Measurements from ENCODE around the gene NCEH1.
"Not testable (repeated sequence)": the region's sequence is repeated elsewhere in the genome, so short reads cannot be mapped to it uniquely, and the experiment has no call there.

Gene NCEH1

DNA sequence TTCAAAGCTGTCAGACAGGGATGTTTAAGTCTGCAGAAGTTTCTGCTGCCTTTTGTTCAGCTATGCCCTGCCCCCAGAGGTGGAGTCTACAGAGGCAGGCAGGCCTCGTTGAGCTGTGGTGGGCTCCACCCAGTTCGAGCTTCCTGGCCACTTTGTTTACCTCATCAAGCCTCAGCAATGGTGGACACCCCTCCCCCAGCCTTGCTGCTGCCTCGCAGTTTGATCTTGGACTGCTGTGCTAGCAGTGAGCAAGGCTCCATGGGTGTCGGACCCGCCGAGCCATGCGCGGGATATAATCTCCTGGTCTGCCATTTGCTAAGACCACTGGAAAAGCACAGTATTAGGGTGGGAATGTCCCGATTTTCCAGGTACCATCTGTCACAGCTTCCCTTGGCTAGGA is 45.4 kb downstream of the NCEH1 start:
- H3K27me3 ChIP-seq (ENCODE audit: control insufficient read depth, insufficient read depth, low read length); H3K9ac ChIP-seq (ENCODE audit: low read length); H3K4me1 ChIP-seq (ENCODE audit: control insufficient read depth, insufficient read depth, low read length); H3K4me3 ChIP-seq (ENCODE audit: low read length); H3K36me3 ChIP-seq (ENCODE audit: control insufficient read depth, insufficient read depth, low read length); H3K27ac ChIP-seq (ENCODE audit: low read depth, low read length): not testable (repeated sequence)

- not testable (repeated sequence) for H3K27me3 ChIP-seq (ENCODE audit: control insufficient read depth, insufficient read depth, low read length); H3K36me3 ChIP-seq (ENCODE audit: control insufficient read depth, insufficient read depth, low read length); H3K4me1 ChIP-seq (ENCODE audit: control insufficient read depth, insufficient read depth, low read length); H3K9ac ChIP-seq (ENCODE audit: low read length); H3K4me3 ChIP-seq (ENCODE audit: low read length); H3K27ac ChIP-seq (ENCODE audit: low read depth, low read length)
These were observed 50.4 kb downstream of the NCEH1 start for GRCh38 chr3:172660421-172660820.

DNA sequence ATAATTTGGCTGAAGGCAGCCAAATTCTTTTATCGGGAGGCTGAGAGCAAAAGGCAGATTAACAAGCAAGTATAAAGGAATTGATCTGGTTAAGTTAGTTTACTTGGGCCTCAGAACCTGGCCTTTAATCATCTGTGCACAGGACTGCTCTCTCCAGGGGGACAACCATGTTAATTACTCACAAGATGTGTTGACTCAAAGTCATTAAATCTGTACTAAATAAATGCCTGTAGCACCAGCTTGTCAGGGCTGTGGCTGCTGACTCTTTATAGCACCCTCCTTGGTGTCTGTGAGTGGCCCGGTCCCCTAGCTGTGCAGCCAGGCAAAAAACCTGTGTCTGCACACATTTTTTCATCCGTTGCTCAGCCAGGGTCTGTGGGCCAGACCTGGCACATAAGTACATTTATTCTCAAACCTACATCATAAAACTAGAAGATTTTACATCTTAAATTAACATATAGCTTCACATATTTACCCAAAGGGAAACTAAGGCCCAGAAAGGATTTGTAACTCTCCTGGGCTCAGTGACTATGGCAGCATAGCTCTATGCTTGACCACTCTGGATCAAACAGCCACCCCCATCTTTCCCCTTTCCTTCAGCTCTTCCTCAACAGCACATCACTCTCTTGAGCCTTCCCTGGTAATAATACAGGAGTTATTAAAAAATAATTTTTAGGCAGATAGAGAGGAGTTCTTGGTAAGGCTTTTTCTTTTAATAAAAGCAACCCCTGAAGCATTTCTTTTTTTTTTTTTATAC is 51.4 kb downstream of the NCEH1 start:
- no peaks in the 10 kb centered on the region for H3K4me1 ChIP-seq (ENCODE audit: control insufficient read depth, insufficient read depth, low read length)
- H3K4me3 ChIP-seq (ENCODE audit: low read length): no peak overlapping the region
- H3K9ac ChIP-seq (ENCODE audit: low read length): no peak overlapping the region
- no peaks in the 10 kb centered on the region for H3K36me3 ChIP-seq (ENCODE audit: control insufficient read depth, insufficient read depth, low read length)
- H3K27ac ChIP-seq (ENCODE audit: low read depth, low read length): no peak overlapping the region
- no peaks in the 10 kb centered on the region for H3K27me3 ChIP-seq (ENCODE audit: control insufficient read depth, insufficient read depth, low read length)

GRCh38 chr3:172658344-172659245 is 52.3 kb downstream of the NCEH1 start:
- Histone ChIP-seq H3K4me3 (ENCODE audit: low read length) (no peak overlapping the region), H3K4me1 (ENCODE audit: control insufficient read depth, insufficient read depth, low read length) (no peaks in the 10 kb centered on the region), H3K9ac (ENCODE audit: low read length) (no peak overlapping the region), H3K36me3 (ENCODE audit: control insufficient read depth, insufficient read depth, low read length) (no peaks in the 10 kb centered on the region), H3K27me3 (ENCODE audit: control insufficient read depth, insufficient read depth, low read length) (no peaks in the 10 kb centered on the region), H3K27ac (ENCODE audit: low read depth, low read length) (no peak overlapping the region)

- H3K9ac ChIP-seq (ENCODE audit: low read length): no peak overlapping the region
- no peaks in the 10 kb centered on the region for H3K4me1 ChIP-seq (ENCODE audit: control insufficient read depth, insufficient read depth, low read length)
- no peaks in the 10 kb centered on the region for H3K36me3 ChIP-seq (ENCODE audit: control insufficient read depth, insufficient read depth, low read length)
- H3K4me3 ChIP-seq (ENCODE audit: low read length): no peak overlapping the region
- H3K27me3 ChIP-seq (ENCODE audit: control insufficient read depth, insufficient read depth, low read length): no peaks in the 10 kb centered on the region
- no peak overlapping the region for H3K27ac ChIP-seq (ENCODE audit: low read depth, low read length)
These were observed 54.3 kb downstream of the NCEH1 start for GRCh38 chr3:172656602-172657001.

DNA sequence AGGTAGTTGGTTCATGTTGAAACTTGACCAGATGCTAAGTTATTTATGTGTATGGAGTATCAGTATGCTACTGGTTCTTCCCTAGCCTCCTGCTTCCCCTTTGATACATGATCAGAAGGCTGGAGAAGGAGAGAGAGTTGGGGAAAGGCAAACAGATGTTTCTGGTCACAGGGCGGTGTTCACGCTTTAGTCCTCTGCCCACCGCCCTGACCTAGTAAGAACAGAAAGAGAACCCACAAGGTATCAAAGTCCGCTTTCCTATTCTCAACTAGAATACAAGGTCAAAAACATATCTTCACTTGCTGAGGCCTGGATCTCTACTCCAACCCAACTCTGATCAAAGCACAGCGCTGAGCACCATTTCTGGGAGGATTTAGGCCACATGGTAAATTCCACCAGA is 55.5 kb downstream of the NCEH1 start:
- no peak overlapping the region for H3K27ac ChIP-seq (ENCODE audit: low read depth, low read length)
- no peak overlapping the region for H3K9ac ChIP-seq (ENCODE audit: low read length)
- no peaks in the 10 kb centered on the region for H3K36me3 ChIP-seq (ENCODE audit: control insufficient read depth, insufficient read depth, low read length)
- no peak overlapping the region for H3K4me3 ChIP-seq (ENCODE audit: low read length)
- H3K27me3 ChIP-seq (ENCODE audit: control insufficient read depth, insufficient read depth, low read length): no peaks in the 10 kb centered on the region
- no peaks in the 10 kb centered on the region for H3K4me1 ChIP-seq (ENCODE audit: control insufficient read depth, insufficient read depth, low read length)

GRCh38 chr3:172654470-172654869 is 56.4 kb downstream of the NCEH1 start:
- no peak overlapping the region for H3K9ac ChIP-seq (ENCODE audit: low read length)
- no peaks in the 10 kb centered on the region for H3K36me3 ChIP-seq (ENCODE audit: control insufficient read depth, insufficient read depth, low read length)
- no peaks in the 10 kb centered on the region for H3K27me3 ChIP-seq (ENCODE audit: control insufficient read depth, insufficient read depth, low read length)
- no peak overlapping the region for H3K4me3 ChIP-seq (ENCODE audit: low read length)
- no peaks in the 10 kb centered on the region for H3K4me1 ChIP-seq (ENCODE audit: control insufficient read depth, insufficient read depth, low read length)
- no peak overlapping the region for H3K27ac ChIP-seq (ENCODE audit: low read depth, low read length)

DNA sequence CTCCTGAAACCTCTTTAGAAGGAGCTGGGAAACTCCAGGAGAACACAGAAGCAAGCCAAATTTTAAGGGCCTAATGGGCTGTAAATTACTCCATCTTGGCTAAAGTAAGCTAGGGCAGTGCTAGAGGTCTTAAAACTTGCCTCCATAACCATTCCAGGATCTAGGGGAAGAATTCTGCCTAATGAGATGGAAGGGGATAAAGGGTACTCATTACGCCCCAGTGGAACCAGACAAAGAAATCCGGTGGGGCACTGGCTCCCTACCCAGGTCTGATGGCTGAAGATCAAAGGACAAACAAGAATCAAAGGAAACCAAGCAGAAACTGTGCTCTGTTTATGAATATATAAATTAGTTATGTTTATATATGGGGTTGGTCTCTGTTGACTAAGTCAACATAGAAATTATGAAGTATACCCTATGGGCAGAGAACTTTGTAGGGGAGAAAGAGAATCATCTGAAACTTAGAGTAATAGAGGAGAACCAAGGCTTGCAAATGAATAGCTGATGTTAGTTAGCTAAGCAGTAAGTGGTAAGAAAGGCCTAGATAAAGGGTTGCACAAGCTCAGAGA is 57.8 kb downstream of the NCEH1 start:
- Histone ChIP-seq H3K4me3 (ENCODE audit: low read length) (no peak overlapping the region), H3K4me1 (ENCODE audit: control insufficient read depth, insufficient read depth, low read length) (no peaks in the 10 kb centered on the region), H3K27ac (ENCODE audit: low read depth, low read length) (no peak overlapping the region), H3K36me3 (ENCODE audit: control insufficient read depth, insufficient read depth, low read length) (no peaks in the 10 kb centered on the region), H3K9ac (ENCODE audit: low read length) (no peak overlapping the region), H3K27me3 (ENCODE audit: control insufficient read depth, insufficient read depth, low read length) (no peaks in the 10 kb centered on the region)

- H3K9ac ChIP-seq (ENCODE audit: low read length): no peak overlapping the region
- H3K36me3 ChIP-seq (ENCODE audit: control insufficient read depth, insufficient read depth, low read length): no peaks in the 10 kb centered on the region
- H3K4me1 ChIP-seq (ENCODE audit: control insufficient read depth, insufficient read depth, low read length): no peaks in the 10 kb centered on the region
- no peak overlapping the region for H3K4me3 ChIP-seq (ENCODE audit: low read length)
- H3K27ac ChIP-seq (ENCODE audit: low read depth, low read length): no peak overlapping the region
- H3K27me3 ChIP-seq (ENCODE audit: control insufficient read depth, insufficient read depth, low read length): no peaks in the 10 kb centered on the region
These were observed 58.8 kb downstream of the NCEH1 start for GRCh38 chr3:172651936-172652625.

DNA sequence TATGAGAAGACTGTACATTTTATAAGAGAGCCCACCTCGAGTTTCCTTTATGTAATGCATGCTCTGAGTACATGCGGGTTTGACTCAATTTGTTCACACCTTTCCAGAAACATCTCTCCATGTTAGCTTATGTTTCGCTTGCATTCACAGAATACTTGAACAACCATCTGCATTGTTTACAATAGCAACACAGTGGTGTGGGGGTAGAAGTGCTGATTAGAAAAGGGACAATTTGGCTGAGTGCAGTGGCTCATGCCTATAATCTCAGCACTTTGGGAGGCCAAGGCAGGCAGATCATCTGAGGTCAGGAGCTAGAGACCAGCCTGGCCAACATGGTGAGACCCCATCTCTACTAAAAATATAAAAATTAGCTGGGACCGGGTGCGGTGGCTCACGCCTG is 60.9 kb downstream of the NCEH1 start:
- Histone ChIP-seq H3K4me3 (ENCODE audit: low read length) (no peak overlapping the region), H3K4me1 (ENCODE audit: control insufficient read depth, insufficient read depth, low read length) (no peaks in the 10 kb centered on the region), H3K9ac (ENCODE audit: low read length) (no peak overlapping the region), H3K27ac (ENCODE audit: low read depth, low read length) (no peak overlapping the region), H3K27me3 (ENCODE audit: control insufficient read depth, insufficient read depth, low read length) (no peaks in the 10 kb centered on the region), H3K36me3 (ENCODE audit: control insufficient read depth, insufficient read depth, low read length) (no peaks in the 10 kb centered on the region)

- no peaks in the 10 kb centered on the region for H3K4me1 ChIP-seq (ENCODE audit: control insufficient read depth, insufficient read depth, low read length)
- H3K27ac ChIP-seq (ENCODE audit: low read depth, low read length): no peak overlapping the region
- no peaks in the 10 kb centered on the region for H3K36me3 ChIP-seq (ENCODE audit: control insufficient read depth, insufficient read depth, low read length)
- no peak overlapping the region for H3K9ac ChIP-seq (ENCODE audit: low read length)
- no peak overlapping the region for H3K4me3 ChIP-seq (ENCODE audit: low read length)
- no peaks in the 10 kb centered on the region for H3K27me3 ChIP-seq (ENCODE audit: control insufficient read depth, insufficient read depth, low read length)
These were observed 62.1 kb downstream of the NCEH1 start for GRCh38 chr3:172648747-172649146.

DNA sequence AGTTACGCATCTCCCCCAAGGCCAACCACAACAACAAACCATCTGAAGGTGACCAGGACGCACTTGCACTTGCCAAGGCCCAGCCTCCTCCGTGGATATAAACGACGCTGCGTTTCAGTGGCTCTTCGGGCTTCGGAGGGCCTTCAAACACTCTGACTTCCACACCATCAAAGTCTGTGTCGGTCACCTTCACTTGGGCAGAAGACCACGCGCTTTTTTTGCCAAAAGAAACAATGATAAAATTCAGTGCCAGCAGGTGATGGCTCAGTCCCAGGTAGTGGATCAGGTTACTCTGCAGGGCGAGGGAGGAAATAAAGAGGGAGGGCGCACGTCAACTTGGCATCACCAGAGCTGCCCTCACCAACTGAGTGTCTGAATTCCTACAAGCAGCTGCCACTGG is 63.0 kb downstream of the NCEH1 start:
- H3K36me3 ChIP-seq (ENCODE audit: control insufficient read depth, insufficient read depth, low read length): no peaks in the 10 kb centered on the region
- H3K9ac ChIP-seq (ENCODE audit: low read length): no peak overlapping the region
- no peak overlapping the region for H3K4me3 ChIP-seq (ENCODE audit: low read length)
- H3K4me1 ChIP-seq (ENCODE audit: control insufficient read depth, insufficient read depth, low read length): no peaks in the 10 kb centered on the region
- H3K27me3 ChIP-seq (ENCODE audit: control insufficient read depth, insufficient read depth, low read length): no peaks in the 10 kb centered on the region
- H3K27ac ChIP-seq (ENCODE audit: low read depth, low read length): no peak overlapping the region

Measured in rectal smooth muscle tissue (tissue), 1 donor.